Erythroblast (primary cell): ENCODE results near the gene ARHGAP21.

Experiments used
- DNase-seq, 2 experiments: peaks; one replicate each; lab custom pipeline; 2025; lab: John Stamatoyannopoulos, UW
- GATA1 ChIP-seq: IDR thresholded peaks from 2 replicates; pipeline ENCODE4 v1.6.1; 2011; ENCODE audit warnings: low read depth, mild to moderate bottlenecking, control low read depth, low read length, moderate library complexity
- POLR2A ChIP-seq: IDR thresholded peaks from 2 replicates; pipeline ENCODE4 v1.6.1; 2011; ENCODE audit warnings: mild to moderate bottlenecking, low read length

The ARHGAP21 gene

GRCh38 chr10:24574578-24575155 is 149.0 kb downstream of the ARHGAP21 start:
- peak; percentile 70 to 76 for DNase-seq
- TF ChIP-seq POLR2A: no peak

- TF ChIP-seq POLR2A (no peak), GATA1 (no peak)
- DNase-seq: no peak
These were observed 149.5 kb downstream of the ARHGAP21 start for GRCh38 chr10:24574161-24574560.

DNA sequence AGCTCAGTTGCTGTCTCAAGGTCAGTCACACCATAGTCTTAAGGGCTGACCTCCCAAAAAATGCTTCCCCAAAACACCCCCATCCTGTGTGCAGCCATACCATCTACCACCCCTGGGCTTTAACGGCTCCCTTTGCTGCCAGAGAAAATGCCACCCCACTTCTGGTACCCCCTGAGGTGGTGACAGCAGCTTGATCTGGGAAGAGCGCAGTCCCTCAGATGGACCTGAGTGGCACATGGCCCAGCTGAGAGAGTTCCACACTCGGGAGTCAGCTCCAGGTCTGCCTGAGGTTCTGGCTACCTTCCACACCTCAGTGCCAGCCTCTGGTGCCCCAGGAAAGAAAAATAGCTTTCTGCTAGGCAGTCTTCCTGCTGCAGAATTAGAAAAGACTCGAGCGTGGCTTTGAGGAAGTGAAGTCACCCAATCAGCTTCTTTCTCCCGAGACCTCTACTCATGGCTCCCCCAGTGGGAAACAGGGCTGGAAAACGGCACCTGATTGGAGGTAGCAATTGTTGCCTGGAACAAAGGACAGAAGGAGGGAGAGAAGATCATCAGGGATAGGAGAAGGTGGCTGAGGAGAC is 151.7 kb downstream of the ARHGAP21 start:
- TF ChIP-seq POLR2A: no peak
- DNase-seq: no peak

DNA sequence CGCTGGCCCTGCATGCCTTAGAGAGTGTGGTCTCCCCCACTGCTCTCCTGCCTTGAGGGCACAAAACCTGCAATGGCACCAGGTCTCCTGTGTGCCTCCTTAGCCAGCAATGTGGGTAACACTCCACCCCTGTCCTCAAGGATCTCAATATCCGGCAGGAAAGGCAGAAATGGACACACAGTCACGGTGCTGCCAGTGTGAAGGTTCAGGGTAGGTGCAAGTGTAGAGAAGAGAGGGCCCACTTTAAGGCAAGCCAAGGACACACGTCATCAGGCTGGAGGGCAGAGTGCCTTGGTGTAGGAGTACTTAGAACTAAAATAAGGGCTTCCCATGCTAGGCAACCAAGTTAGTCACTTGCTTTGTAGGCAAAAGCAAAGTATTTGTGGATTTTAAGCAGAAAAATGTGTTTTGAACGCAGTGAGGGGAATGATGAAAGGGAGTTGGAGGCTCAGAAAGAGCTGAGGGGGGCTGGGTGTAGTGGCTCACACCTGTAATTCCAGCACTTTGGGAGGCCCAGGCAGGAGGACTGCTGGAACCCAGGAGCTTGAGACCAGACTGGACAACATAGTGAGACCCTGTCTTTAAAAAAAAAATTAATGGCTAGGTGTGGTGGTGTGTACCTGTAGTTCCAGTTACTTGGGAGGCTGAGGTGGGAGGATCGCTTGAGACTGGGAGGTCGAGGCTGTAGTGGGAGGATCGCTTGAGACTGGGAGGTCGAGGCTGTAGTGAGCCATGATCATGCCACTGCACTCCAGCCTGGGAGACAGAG is 152.8 kb downstream of the ARHGAP21 start:
- no peak for TF ChIP-seq GATA1
- no peak for TF ChIP-seq POLR2A
- DNase-seq: no peak

GRCh38 chr10:24569828-24570657 is 153.6 kb downstream of the ARHGAP21 start:
- no peak for TF ChIP-seq GATA1
- no peak for TF ChIP-seq POLR2A

GRCh38 chr10:24569330-24569796 is 154.3 kb downstream of the ARHGAP21 start:
- no peak for TF ChIP-seq GATA1
- TF ChIP-seq POLR2A: peak; percentile 47
- DNase-seq: peak; percentile 90 to 95

More at GRCh38 chr10:24569828-24570657, 153.6 kb downstream of the ARHGAP21 start:
- peak; percentile 71 to 72 for DNase-seq

GRCh38 chr10:24568042-24568441 is 155.6 kb downstream of the ARHGAP21 start:
- DNase-seq: peak; percentile 10 to 11
- TF ChIP-seq GATA1: no peak
- no peak for TF ChIP-seq POLR2A

DNA sequence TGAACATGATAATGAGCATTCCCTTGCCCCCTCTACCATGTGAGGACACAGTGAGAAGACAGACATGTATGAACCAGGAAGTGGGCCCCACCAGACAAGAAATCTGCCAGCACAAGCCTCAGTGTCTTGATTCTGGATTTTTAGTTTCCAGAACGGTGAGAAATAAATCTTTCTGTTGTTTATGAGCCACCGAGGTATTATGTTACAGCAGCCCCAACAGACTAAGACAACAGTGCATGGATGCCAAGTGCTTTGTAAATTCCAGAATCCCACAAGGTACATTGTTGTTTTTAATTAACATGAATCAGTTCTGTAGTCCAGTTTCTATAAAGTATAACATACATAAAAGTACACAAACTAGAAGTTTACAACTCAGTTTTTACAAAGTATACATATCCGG is 162.2 kb downstream of the ARHGAP21 start:
- no peak for DNase-seq
- TF ChIP-seq POLR2A: no peak
- no peak for TF ChIP-seq GATA1

- peak; percentile 67 to 74 for DNase-seq
- TF ChIP-seq GATA1 (no peak), POLR2A (no peak)
These were observed 166.6 kb downstream of the ARHGAP21 start for GRCh38 chr10:24556750-24557742.

- TF ChIP-seq GATA1: no peak
- TF ChIP-seq POLR2A: no peak
- peak in 1 of 2 experiments; percentile 9 for DNase-seq
These were observed 167.4 kb downstream of the ARHGAP21 start for GRCh38 chr10:24556126-24556749.

DNA sequence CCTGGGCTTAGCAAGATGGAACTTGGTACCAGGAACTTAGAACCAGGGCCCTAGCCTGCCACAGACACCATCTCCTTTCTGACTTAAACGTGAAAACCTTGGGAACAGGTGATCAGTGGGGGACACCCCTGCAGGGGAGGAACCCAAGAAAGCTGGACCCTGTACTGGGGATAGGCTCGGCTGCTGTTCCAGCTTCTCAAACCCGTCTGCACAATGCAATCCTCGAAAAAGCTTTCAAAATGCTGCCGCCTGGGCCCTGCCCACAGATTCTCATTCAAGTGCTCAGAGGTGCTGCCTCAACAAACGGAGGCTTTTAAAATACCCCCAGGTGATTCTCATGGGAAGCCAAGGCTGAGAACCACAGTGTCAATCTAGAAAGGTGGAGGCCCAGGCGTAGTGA is 169.7 kb downstream of the ARHGAP21 start:
- no peak for TF ChIP-seq POLR2A
- no peak for TF ChIP-seq GATA1
- no peak for DNase-seq

GRCh38 chr10:24553051-24553612 is 170.6 kb downstream of the ARHGAP21 start:
- no peak for TF ChIP-seq POLR2A
- no peak for TF ChIP-seq GATA1
- no peak for DNase-seq
